Measurements from ENCODE around the gene GNG8.

The GNG8 gene

DNA sequence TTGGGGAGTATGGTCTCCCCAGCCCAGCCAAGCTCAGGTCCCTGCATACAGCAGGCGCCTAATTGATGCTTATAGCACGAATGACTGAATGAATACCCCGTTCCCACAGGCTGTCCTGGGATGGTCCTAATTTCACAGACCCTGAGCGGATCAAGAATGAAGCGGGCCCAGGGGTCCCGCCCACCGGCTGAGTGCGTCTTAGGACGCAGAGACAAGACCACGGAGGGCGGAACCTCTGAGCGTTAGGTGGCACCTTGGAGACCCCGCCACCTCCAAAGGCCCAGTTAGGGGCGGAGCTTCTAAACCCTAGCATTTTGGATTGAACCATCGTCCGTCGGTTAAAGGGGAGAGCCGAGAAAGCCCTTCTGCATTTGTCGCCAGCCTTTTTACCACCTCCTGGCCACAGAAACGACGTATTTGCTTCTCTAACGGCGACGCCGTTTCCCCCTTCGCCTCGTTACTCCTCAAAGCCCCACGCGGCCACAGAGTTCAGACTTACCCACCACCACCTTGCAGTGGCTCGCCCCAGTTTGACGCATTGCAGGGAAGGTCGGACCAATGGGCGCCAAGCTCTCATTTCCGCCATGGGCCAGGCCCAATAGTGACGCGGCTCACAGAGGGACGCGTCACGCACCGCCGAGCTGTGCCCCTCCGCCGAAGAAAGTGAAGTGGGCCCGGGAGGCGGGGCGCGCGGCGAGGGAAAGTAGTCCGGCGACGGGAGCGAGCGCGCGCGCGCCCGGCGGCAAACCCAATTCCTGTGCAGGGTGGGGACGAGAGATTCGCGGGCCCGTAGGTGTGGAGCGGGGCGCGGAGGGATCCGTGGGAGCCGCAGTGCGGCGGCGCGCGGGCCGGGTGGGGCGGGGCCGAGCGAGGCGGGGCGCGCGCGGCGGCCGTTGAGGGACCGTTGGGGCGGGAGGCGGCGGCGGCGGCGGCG lies 35.4 kb downstream of the GNG8 start:
- peak; percentile 100 for DNase-seq

DNA sequence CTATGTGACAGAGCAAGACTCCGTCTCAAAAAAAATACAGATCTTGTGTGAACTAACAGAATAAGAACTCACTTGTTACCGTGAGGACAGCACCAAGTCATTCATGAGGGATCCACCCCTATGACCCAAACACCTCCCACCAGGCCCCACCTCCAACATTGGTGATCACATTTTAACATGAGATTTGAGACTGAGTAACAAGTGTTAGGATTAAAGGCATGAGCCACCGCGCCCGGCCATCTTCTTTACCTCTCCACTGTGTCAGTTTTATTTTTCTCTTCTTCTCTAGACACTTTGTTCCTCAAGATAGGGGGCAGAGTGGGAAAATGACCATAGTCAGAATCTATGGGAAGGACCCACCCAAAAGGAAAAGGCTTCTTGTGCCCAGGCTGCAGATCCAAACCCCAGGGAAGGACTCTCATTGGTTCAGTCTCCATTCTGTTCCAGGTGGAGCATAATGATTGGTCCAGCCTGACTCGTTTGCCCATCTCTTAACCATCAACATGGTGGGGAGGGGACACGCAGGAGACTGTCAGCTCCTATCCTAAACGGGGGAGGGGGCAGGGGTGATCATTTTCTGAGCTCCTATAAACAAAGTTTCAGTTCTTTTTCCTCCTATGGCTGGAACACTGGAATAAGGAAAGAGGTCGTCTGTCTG lies 36.2 kb downstream of the GNG8 start:
- no peak for DNase-seq

- DNase-seq, result no peak
Observed at GRCh38 chr19:46598372-46598917, 37.6 kb downstream of the GNG8 start.

DNA sequence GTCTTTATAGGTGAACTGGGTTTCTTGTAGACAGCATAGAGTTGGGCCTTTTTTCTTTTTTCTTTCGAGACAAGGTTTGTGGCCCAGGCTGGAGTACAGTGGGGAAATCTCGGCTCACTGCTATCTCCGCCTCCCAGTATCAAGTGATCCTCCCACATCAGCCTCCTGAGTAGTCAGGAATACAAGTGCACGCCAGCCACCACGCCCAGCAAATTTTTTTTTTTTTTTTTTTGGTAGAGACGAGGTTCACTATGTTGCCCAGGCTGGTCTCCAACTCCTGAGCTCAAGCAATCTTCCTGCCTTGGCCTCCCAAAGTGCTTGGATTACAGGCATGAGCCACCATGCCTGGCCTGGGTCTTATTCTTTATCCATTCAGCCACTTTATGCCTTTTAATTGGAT lies 40.0 kb downstream of the GNG8 start:
- DNase-seq, result no peak

GRCh38 chr19:46591870-46592269 lies 44.1 kb downstream of the GNG8 start:
- DNase-seq, result no peak

DNA sequence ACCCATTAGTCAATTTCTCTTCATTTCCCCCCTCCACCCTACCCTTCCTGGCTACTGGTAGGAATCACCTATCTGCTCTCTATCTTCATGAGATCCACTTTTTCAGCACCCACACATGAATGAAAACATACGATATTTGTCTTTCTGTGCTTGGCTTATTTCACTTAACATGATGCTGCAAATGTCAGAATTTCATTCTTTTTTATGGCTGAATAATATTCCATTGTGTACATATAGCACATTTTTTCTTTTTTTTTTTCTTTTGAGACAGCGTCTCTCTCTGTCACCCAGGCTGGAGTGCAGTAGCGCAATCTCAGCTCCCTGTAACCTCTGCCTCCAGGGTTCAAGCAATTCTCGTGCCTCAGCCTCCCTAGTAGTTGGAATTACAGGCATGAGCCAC lies 44.7 kb downstream of the GNG8 start:
- DNase-seq, result no peak

DNA sequence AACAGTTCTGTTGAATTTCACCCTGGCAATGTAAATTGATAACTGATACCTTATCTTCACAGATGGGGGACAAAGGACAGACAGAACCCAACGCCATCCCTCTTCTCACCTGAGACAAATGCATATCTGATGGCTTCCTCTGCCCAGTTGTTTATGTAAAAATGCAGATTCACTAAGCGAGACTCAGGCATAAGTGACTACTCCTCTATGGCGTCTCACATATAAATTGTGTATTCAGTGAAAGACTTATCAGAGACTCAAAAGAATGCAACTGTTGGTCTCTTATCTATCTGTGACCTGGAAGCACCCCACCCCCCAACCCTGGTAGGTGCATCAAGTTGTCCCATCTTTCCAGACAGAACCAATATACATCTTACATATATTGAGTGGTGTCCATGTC lies 48.1 kb downstream of the GNG8 start:
- no peak for DNase-seq

DNA sequence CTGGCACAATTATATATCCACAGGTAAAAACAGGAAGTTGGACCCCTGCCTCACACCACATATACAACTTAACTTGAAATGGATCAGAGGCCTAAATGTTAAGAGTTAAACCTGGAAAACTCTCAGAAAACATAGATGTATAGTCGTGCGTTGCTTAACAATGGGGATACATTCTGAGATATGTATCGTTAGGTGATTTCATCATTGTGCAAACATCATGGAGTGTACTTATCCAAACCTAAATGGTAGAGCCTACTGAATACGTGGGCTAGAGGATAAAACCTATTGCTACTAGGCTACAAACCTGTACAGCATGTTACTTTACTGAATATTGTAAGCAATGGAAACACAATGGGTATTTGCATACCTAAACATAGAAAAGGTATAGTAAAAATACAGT lies 49.7 kb downstream of the GNG8 start:
- no peak for DNase-seq

DNA sequence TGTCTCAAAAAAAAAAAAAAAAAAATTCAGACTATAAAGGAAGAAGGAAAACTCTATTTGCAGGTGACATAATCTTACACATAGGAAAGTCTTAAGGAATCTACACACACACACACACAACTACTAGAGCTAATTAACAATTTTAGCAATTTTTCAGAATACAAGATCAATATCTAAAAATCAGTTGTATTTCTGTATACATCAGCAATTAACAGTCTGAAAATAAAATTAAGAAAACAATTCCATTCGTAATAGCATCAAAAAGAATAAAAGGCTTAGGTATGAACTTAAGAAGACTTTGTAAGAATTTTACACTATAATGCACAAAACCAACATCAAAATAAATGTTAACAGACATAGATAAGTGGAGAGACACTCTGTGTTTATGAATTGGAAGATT lies 50.5 kb downstream of the GNG8 start:
- DNase-seq, result no peak
